Adrenal gland (tissue), 12 donors: Measurements from ENCODE around the gene ATM. TPM values are rescaled to one million over a fixed set of nuclear protein-coding genes. Genes with fewer than 3 reads are reported as not detected.

Experiments
- DNase-seq, 7 donors: peaks; one replicate each; pipeline ENCODE4 v3.0.0-alpha.2; 2019 to 2020
- H3K27ac ChIP-seq, 5 donors: fragments of 200-600 bp; sonication (generic) in 4 of 5; 1 replicate in 3 of 5; 2 replicates in 2 of 5; pipeline versions ENCODE4 v1.5.1 to v1.8.0; 2016 to 2020; ENCODE audit warnings: mild to moderate bottlenecking in 1 of 5
- H3K27me3 ChIP-seq: fragments of 200-600 bp; 2 replicates; pipeline ENCODE4 v1.8.0; 2021
- H3K36me3 ChIP-seq, 2 donors: fragments of 200-600 bp; replicated peaks in 1 of 2; 1 replicate in 1 of 2; 2 replicates in 1 of 2; pipeline versions ENCODE4 v1.5.1 to v1.8.0; 2018 to 2022
- H3K4me1 ChIP-seq, 2 donors: fragments of 200-600 bp; replicated peaks in 1 of 2; 1 replicate in 1 of 2; 2 replicates in 1 of 2; pipeline versions ENCODE4 v1.5.1 to v1.8.0; 2018 to 2021
- H3K4me3 ChIP-seq, 4 donors: fragments of 200-600 bp; sonication (generic) in 3 of 4; one replicate each; pipeline ENCODE4 v1.5.1; 2016 to 2018
- H3K9me3 ChIP-seq, 3 donors: fragments of 200-600 bp; sonication (generic) in 1 of 3; replicated peaks in 1 of 3; 1 replicate in 2 of 3; 2 replicates in 1 of 3; pipeline versions ENCODE4 v1.5.1 to v1.8.0; 2016 to 2021
- POLR2A ChIP-seq, 2 donors: fragments of 450-650 bp; IDR thresholded peaks; one replicate each; pipeline ENCODE4 v1.6.1; 2017; ENCODE audit warnings: antibody characterized with exemption in 2 of 2, mild to moderate bottlenecking in 2 of 2, moderate library complexity in 1 of 2
- WGBS, 4 donors: extraction: QIAGEN DNeasy Blood & Tissue Kit in 2 of 4; methylation state at CpG; one replicate each; pipeline versions ENCODE4 v1.1.5 to v1.1.7; 2013 to 2017; 5-methylcytosine and 5-hydroxymethylcytosine counted together
- intact Hi-C, 2 donors: fragments of 100-400 bp; cut with DNase I; formaldehyde crosslinking; loops; one replicate each; pipeline versions ENCODE4 v1.14.1 to v1.15.0; 2022 to 2023
- polyA plus RNA-seq, 3 donors: library from polyadenylated mRNA; stranded (reverse); fragments of 200-250 nt in 2 of 3; fragments of 350-450 nt in 1 of 3; fragmentation: Illumina TruSeq in 1 of 3; extraction: RNeasy Lipid Tissue Mini Kit (QIAGEN cat#74804) in 1 of 3; gene quantifications; one replicate each; pipeline ENCODE4 v1.2.3, GENCODE V29; 2013 to 2014
- total RNA-seq, 9 donors: library from RNA; depleted of rRNA in 4 of 9; stranded (reverse); fragments of >200 nt in 4 of 9; fragments of 120-200 nt in 1 of 9; fragmentation: NEBNext Ultra II Directional in 1 of 9; extraction: Animal tissue kit (Norgen Biotek cat#: 25700) in 1 of 9; gene quantifications; one replicate each; pipeline versions ENCODE4 v1.1.0 to v1.2.4, GENCODE V29; 2013 to 2023
- TF ChIP-seq, protein P1 (sequence below), 6 experiments: fragments of 450-650 bp in 4 of 6; fragments of 200-600 bp in 2 of 6; sonication (generic) in 1 of 6; IDR thresholded peaks; 1 replicate in 5 of 6; 2 replicates in 1 of 6; pipeline versions ENCODE4 v1.5.1 to v1.8.0; 2016 to 2021; ENCODE audit warnings: antibody characterized with exemption in 6 of 6, mild to moderate bottlenecking in 2 of 6, moderate library complexity in 1 of 6
- donor health status: healthy with polysubstance abuse.
- donor health status: Bipolar disorder and iron deficiency.
- donor health status: DM: yes; HTN: yes; CAD: no.
- donor health status: DM: no; HTN: no; CAD: no.
- donor health status: DM: no; HTN: no; CAD: no.
- donor health status: DM: yes; HTN: yes; CAD: no.

Gene ATM
- total and polyA plus RNA-seq, 12 donors = 19.9 to 127 (median 66.8) TPM

DNA sequence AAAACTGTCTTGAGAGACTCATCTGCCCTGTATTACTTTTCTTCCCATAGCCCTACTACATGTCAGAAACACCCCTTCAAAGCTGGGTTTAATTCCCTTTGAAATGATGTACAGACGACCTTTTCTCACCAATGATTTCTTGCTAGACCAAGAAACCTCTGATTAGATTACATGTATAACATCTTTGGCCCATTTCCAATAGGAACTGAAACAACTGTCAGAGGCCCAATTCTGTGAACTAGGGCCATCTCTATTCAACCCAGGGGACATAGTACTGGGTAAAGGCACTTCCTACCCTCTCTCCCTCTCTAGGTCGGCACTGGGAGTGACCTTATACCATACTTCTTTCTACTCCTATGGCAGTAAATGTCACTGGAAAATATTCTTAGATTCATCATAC, 19.8 kb upstream of the ATM start:
- Histone ChIP-seq H3K4me3 (no peak overlapping the region), H3K9me3 (no peaks in the 10 kb centered on the region), H3K27me3 (no peaks in the 10 kb centered on the region), H3K36me3 (peaks cover 0 to 9% of the 10 kb centered on the region in 2 donors), H3K4me1 (no peaks in the 10 kb centered on the region), H3K27ac (no peak overlapping the region)
- TF ChIP-seq, protein P1, sequence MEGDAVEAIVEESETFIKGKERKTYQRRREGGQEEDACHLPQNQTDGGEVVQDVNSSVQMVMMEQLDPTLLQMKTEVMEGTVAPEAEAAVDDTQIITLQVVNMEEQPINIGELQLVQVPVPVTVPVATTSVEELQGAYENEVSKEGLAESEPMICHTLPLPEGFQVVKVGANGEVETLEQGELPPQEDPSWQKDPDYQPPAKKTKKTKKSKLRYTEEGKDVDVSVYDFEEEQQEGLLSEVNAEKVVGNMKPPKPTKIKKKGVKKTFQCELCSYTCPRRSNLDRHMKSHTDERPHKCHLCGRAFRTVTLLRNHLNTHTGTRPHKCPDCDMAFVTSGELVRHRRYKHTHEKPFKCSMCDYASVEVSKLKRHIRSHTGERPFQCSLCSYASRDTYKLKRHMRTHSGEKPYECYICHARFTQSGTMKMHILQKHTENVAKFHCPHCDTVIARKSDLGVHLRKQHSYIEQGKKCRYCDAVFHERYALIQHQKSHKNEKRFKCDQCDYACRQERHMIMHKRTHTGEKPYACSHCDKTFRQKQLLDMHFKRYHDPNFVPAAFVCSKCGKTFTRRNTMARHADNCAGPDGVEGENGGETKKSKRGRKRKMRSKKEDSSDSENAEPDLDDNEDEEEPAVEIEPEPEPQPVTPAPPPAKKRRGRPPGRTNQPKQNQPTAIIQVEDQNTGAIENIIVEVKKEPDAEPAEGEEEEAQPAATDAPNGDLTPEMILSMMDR (IDR thresholded peaks at IDR 0.05) = no peak
- no peak for TF ChIP-seq POLR2A (IDR thresholded peaks at IDR 0.05)
- 70 to 83% (median 72%) methylated on average over 2 of the region's 2 CpGs for WGBS, 4 donors
- intact Hi-C loops = no loop called here
- no peak for DNase-seq

DNA sequence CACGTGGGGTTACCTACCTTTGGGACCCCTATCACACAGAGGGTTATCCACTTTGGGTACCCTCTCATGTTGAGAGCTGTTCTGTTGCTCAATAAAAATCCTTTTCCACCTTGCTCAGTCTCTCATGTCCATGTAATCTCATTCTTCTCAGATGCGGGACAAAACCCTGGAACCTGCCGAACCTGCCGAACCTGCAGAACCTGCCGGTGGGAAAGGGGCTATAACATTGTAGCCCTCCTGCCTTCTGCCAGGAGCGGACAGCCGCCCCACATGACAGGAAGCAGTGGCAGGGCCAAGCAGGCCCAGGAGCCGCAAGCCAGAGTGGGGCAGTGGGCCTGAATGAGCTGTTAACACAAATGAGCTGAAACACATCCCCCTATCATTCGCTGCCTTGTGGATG, 18.5 kb upstream of the ATM start:
- intact Hi-C loops = no loop called here
- DNase-seq = no peak
- 93 to 99% (median 95%) methylated on average over 5 to 9 of the region's 9 CpGs for WGBS, 4 donors
- Histone ChIP-seq H3K27me3 (no peaks in the 10 kb centered on the region), H3K4me3 (no peak overlapping the region), H3K27ac (no peak overlapping the region), H3K4me1 (no peaks in the 10 kb centered on the region), H3K36me3 (peaks cover 0 to 16% of the 10 kb centered on the region in 2 donors), H3K9me3 (no peaks in the 10 kb centered on the region)
- TF ChIP-seq POLR2A (IDR thresholded peaks at IDR 0.05) = no peak
- TF ChIP-seq, protein P1 (IDR thresholded peaks at IDR 0.05) = no peak

DNA sequence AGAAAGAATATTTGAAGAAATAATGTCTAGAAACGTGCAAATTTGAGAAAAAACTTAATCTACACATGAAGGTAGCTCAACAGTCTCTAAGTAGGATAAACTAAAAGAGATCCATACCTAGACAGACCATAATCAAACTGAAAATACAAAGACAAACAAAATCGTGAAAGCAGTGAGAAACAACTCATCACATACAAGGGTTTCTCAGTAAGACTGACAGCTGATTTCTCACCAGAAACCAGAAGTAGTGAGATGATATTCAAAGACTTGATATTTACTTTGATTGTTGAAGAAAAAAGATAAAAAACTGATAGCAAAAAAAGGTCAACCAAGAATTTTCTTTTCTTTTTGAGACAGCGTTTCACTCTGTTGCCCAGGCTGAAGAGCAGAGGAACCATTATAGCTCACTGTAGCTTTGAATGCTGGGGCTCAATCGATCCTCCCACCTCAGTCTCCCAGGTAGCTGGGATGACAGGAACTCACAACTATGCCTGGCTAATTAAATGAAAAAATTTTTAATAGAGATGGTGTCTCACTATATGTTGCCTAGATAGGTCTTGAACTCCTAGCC, 17.9 kb upstream of the ATM start:
- 90 to 98% (median 95%) methylated on average over 4 of the region's 4 CpGs for whole genome bisulfite sequencing, 4 donors
- Histone ChIP-seq H3K27ac (no peak overlapping the region), H3K4me1 (no peaks in the 10 kb centered on the region), H3K27me3 (no peaks in the 10 kb centered on the region), H3K36me3 (peaks cover 0 to 16% of the 10 kb centered on the region in 2 donors), H3K9me3 (no peaks in the 10 kb centered on the region), H3K4me3 (no peak overlapping the region)
- TF ChIP-seq POLR2A (IDR thresholded peaks at IDR 0.05) = no peak
- TF ChIP-seq, protein P1 (IDR thresholded peaks at IDR 0.05) = no peak
- intact Hi-C loops = no loop called here
- DNase-seq = no peak

DNA sequence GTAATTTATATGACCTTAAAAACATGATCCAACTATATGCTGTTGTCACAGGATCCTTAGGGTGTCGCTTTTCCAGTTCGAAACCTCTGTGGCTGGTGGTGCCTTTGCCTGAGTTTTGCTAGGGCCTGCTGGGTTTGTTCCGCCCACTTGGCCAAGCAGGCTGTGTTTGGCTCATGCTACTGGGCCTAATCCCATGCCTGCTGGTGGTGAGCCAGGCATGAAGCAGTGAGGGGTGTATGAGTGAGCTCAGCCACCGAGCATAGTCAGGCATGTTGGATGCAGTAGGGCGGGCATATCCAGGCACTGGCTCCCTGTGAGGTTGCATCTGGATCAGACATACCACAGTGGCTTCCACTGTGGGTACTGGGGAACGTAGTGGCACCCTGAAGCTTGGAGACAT, 16.7 kb upstream of the ATM start:
- intact Hi-C loops = no loop called here
- DNase-seq = no peak
- TF ChIP-seq, protein P1 (IDR thresholded peaks at IDR 0.05) = no peak
- TF ChIP-seq POLR2A (IDR thresholded peaks at IDR 0.05) = no peak
- Histone ChIP-seq H3K9me3 (no peaks in the 10 kb centered on the region), H3K36me3 (peaks cover 0 to 16% of the 10 kb centered on the region in 2 donors), H3K4me3 (no peak overlapping the region), H3K27me3 (no peaks in the 10 kb centered on the region), H3K4me1 (no peaks in the 10 kb centered on the region), H3K27ac (no peak overlapping the region)
- 90 to 100% (median 96%) methylated on average over 5 to 6 of the region's 6 CpGs for WGBS, 4 donors
